CD14-positive monocyte (primary cell): Measurements from ENCODE around the gene SLCO1B3. TPM values are rescaled to one million over a fixed set of nuclear protein-coding genes. Genes with fewer than 3 reads are reported as not detected.

Experiments used
- DNase-seq, 3 donors: peaks; one replicate each; pipeline ENCODE4 v3.0.0-alpha.2; 2011 to 2022
- H2AFZ ChIP-seq: 2 replicates; pipeline ENCODE4 v1.6.0; 2012; ENCODE audit warnings: mild to moderate bottlenecking, low read depth, low read length, inconsistent platforms; ENCODE audit not compliant: insufficient read depth, poor library complexity, severe bottlenecking
- H3K27ac ChIP-seq, 2 donors: 1 replicate in 1 of 2; 2 replicates in 1 of 2; pipeline ENCODE4 v1.5.1; 2012 to 2013; ENCODE audit warnings: low read length in 2 of 2, control low read depth in 1 of 2, inconsistent platforms in 1 of 2, low read depth in 1 of 2, mild to moderate bottlenecking in 1 of 2
- H3K27me3 ChIP-seq, 2 donors: one replicate each; pipeline versions ENCODE4 v1.6.0 to v1.6.1; 2011 to 2013; ENCODE audit warnings: low read length in 2 of 2; ENCODE audit not compliant: control insufficient read depth in 2 of 2, insufficient read depth in 2 of 2
- H3K36me3 ChIP-seq, 2 donors: replicated peaks in 1 of 2; 1 replicate in 1 of 2; 2 replicates in 1 of 2; pipeline versions ENCODE4 v1.5.1 to v1.6.1; 2012 to 2013; ENCODE audit warnings: low read length in 2 of 2, control low read depth in 1 of 2, inconsistent platforms in 1 of 2, mild to moderate bottlenecking in 1 of 2; ENCODE audit not compliant: insufficient read depth in 2 of 2, control insufficient read depth in 1 of 2
- H3K4me1 ChIP-seq, 2 donors: 1 replicate in 1 of 2; 2 replicates in 1 of 2; pipeline versions ENCODE4 v1.5.1 to v1.6.1; 2012 to 2013; ENCODE audit warnings: low read length in 2 of 2, control low read depth in 1 of 2, inconsistent platforms in 1 of 2, mild to moderate bottlenecking in 1 of 2, moderate library complexity in 1 of 2; ENCODE audit not compliant: insufficient read depth in 2 of 2, control insufficient read depth in 1 of 2
- H3K4me2 ChIP-seq: replicated peaks from 2 replicates; pipeline ENCODE3; 2012; ENCODE audit warnings: low read length, moderate library complexity, mild to moderate bottlenecking; ENCODE audit not compliant: poor library complexity, severe bottlenecking; ENCODE audit errors: extremely low read depth
- H3K4me3 ChIP-seq, 3 experiments: fragments of 200-600 bp in 1 of 3; sonication (generic) in 1 of 3; replicated peaks in 1 of 3; 1 replicate in 2 of 3; 2 replicates in 1 of 3; pipeline ENCODE4 v1.5.1; 2011 to 2013; ENCODE audit warnings: low read length in 3 of 3, mild to moderate bottlenecking in 3 of 3, control low read depth in 2 of 3, low read depth in 2 of 3, inconsistent platforms in 1 of 3, moderate library complexity in 1 of 3
- H3K79me2 ChIP-seq: 2 replicates; pipeline ENCODE4 v1.6.0; 2012; ENCODE audit warnings: mild to moderate bottlenecking, control low read depth, inconsistent platforms, low read length, moderate library complexity; ENCODE audit not compliant: insufficient read depth
- H3K9ac ChIP-seq: 2 replicates; pipeline ENCODE4 v1.6.0; 2017; ENCODE audit warnings: low read length, mild to moderate bottlenecking; ENCODE audit not compliant: insufficient read depth, poor library complexity, severe bottlenecking
- H3K9me3 ChIP-seq, 2 donors: replicated peaks in 1 of 2; 1 replicate in 1 of 2; 2 replicates in 1 of 2; pipeline versions ENCODE4 v1.5.1 to v1.6.1; 2012 to 2013; ENCODE audit warnings: low read length in 2 of 2, control low read depth in 1 of 2; ENCODE audit not compliant: control insufficient read depth in 1 of 2, insufficient read depth in 1 of 2
- H4K20me1 ChIP-seq: 2 replicates; pipeline ENCODE4 v1.6.0; 2012; ENCODE audit warnings: mild to moderate bottlenecking, low read length, control low read depth, moderate library complexity; ENCODE audit not compliant: insufficient read depth
- H3K27ac Mint-ChIP-seq, 7 donors: one replicate each; pipeline ENCODE4 v1.8.0; 2020; ENCODE audit warnings: mild to moderate bottlenecking in 7 of 7, mixed read lengths in 7 of 7, moderate library complexity in 6 of 7, inconsistent platforms in 2 of 7
- H3K27me3 Mint-ChIP-seq, 3 donors: one replicate each; pipeline ENCODE4 v1.8.0; 2021 to 2022; ENCODE audit warnings: low read depth in 3 of 3, mild to moderate bottlenecking in 3 of 3, mixed read lengths in 3 of 3, moderate library complexity in 3 of 3, inconsistent platforms in 1 of 3
- H3K36me3 Mint-ChIP-seq, 2 donors: one replicate each; pipeline ENCODE4 v1.8.0; 2020; ENCODE audit warnings: mixed read lengths in 2 of 2, inconsistent platforms in 1 of 2, mild to moderate bottlenecking in 1 of 2
- H3K4me1 Mint-ChIP-seq: one replicate; pipeline ENCODE4 v1.8.0; 2020; ENCODE audit warnings: mild to moderate bottlenecking, mixed read lengths
- H3K4me3 Mint-ChIP-seq, 2 donors: one replicate each; pipeline ENCODE4 v1.8.0; 2020; ENCODE audit warnings: mild to moderate bottlenecking in 2 of 2, mixed read lengths in 2 of 2, moderate library complexity in 1 of 2
- H3K9me3 Mint-ChIP-seq, 7 donors: one replicate each; pipeline ENCODE4 v1.8.0; 2020 to 2022; ENCODE audit warnings: mixed read lengths in 7 of 7, mild to moderate bottlenecking in 6 of 7, moderate library complexity in 6 of 7, inconsistent platforms in 2 of 7
- CTCF ChIP-seq: fragments of 200-600 bp; IDR thresholded peaks from one replicate; pipeline ENCODE4 v1.8.0; 2022; ENCODE audit warnings: antibody characterized with exemption, mild to moderate bottlenecking
- WGBS: methylation state at CpG from one replicate; pipeline ENCODE4 v1.1.5; 2013; ENCODE audit warnings: missing lambda C conversion rate; ENCODE audit not compliant: insufficient coverage; 5-methylcytosine and 5-hydroxymethylcytosine counted together
- intact Hi-C, 2 donors: fragments of 100-400 bp; cut with micrococcal nuclease; formaldehyde crosslinking; loops; one replicate each; pipeline versions ENCODE4 v1.15.0 to v1.15.1; 2023
- polyA plus RNA-seq, 3 donors: library from polyadenylated mRNA; depleted of rRNA in 1 of 3; unstranded in 2 of 3; stranded (reverse) in 1 of 3; fragments of 300-500 nt in 2 of 3; fragments of >200 nt in 1 of 3; fragmentation: Illumina TruSeq in 2 of 3; gene quantifications; 1 replicate in 2 of 3; 2 replicates in 1 of 3; pipeline ENCODE4 v1.2.3, GENCODE V29; 2012 to 2021

Gene SLCO1B3
- polyA plus RNA-seq, 3 donors: not detected

- WGBS: 92% methylated on average over 2 of the region's 6 CpGs
- intact Hi-C loops: no loop called here
- Histone ChIP-seq H3K9ac (no peak overlapping the region), H3K27ac (no peak overlapping the region), H3K36me3 (no peaks in the 10 kb centered on the region), H3K4me2 (no peak overlapping the region), H2AFZ (no peak overlapping the region), H3K4me3 (no peak overlapping the region), H3K4me1 (no peaks in the 10 kb centered on the region), H3K79me2 (no peaks in the 10 kb centered on the region), H4K20me1 (no peaks in the 10 kb centered on the region), H3K27me3 (no peaks in the 10 kb centered on the region), H3K9me3 (peaks cover 0 to 4% of the 10 kb centered on the region in 2 donors)
- peaks cover 18 to 34% (median 26%) of the 10 kb centered on the region in 7 donors for H3K9me3 Mint-ChIP-seq
- H3K4me3 Mint-ChIP-seq: no peak overlapping the region
- DNase-seq: no peak
- H3K4me1 Mint-ChIP-seq: no peaks in the 10 kb centered on the region
- no peak for TF ChIP-seq CTCF
- H3K27ac Mint-ChIP-seq: no peak overlapping the region
- H3K36me3 Mint-ChIP-seq: no peaks in the 10 kb centered on the region
- H3K27me3 Mint-ChIP-seq: peaks cover 0 to 1% (median 0%) of the 10 kb centered on the region in 3 donors
Observed at GRCh38 chr12:20822415-20822814, 11.9 kb downstream of the SLCO1B3 start.

- Mint-ChIP-seq H3K36me3 (no peaks in the 10 kb centered on the region), H3K4me1 (no peaks in the 10 kb centered on the region), H3K27me3 (peaks cover 0 to 1% (median 0%) of the 10 kb centered on the region in 3 donors), H3K4me3 (no peak overlapping the region), H3K27ac (no peak overlapping the region), H3K9me3 (peaks cover 18 to 30% (median 25%) of the 10 kb centered on the region in 7 donors)
- H3K9me3 ChIP-seq: peaks cover 0 to 4% of the 10 kb centered on the region in 2 donors
- no peaks in the 10 kb centered on the region for H3K36me3 ChIP-seq
- H3K79me2 ChIP-seq: no peaks in the 10 kb centered on the region
- no peaks in the 10 kb centered on the region for H4K20me1 ChIP-seq
- no peak for TF ChIP-seq CTCF
- no peak overlapping the region for H3K9ac ChIP-seq
- intact Hi-C loops: no loop called here
- no peaks in the 10 kb centered on the region for H3K27me3 ChIP-seq
- no peaks in the 10 kb centered on the region for H3K4me1 ChIP-seq
- no peak overlapping the region for H3K27ac ChIP-seq
- H2AFZ ChIP-seq: no peak overlapping the region
- WGBS: no CpG with 5 or more reads among the region's 4 CpGs
- H3K4me3 ChIP-seq: no peak overlapping the region
- DNase-seq: no peak
- H3K4me2 ChIP-seq: no peak overlapping the region
Observed at GRCh38 chr12:20822925-20823324, 12.4 kb downstream of the SLCO1B3 start.
